ENCODE measurements around the gene PPP6R3.

The PPP6R3 gene, protein sequence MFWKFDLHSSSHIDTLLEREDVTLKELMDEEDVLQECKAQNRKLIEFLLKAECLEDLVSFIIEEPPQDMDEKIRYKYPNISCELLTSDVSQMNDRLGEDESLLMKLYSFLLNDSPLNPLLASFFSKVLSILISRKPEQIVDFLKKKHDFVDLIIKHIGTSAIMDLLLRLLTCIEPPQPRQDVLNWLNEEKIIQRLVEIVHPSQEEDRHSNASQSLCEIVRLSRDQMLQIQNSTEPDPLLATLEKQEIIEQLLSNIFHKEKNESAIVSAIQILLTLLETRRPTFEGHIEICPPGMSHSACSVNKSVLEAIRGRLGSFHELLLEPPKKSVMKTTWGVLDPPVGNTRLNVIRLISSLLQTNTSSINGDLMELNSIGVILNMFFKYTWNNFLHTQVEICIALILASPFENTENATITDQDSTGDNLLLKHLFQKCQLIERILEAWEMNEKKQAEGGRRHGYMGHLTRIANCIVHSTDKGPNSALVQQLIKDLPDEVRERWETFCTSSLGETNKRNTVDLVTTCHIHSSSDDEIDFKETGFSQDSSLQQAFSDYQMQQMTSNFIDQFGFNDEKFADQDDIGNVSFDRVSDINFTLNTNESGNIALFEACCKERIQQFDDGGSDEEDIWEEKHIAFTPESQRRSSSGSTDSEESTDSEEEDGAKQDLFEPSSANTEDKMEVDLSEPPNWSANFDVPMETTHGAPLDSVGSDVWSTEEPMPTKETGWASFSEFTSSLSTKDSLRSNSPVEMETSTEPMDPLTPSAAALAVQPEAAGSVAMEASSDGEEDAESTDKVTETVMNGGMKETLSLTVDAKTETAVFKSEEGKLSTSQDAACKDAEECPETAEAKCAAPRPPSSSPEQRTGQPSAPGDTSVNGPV

DNA sequence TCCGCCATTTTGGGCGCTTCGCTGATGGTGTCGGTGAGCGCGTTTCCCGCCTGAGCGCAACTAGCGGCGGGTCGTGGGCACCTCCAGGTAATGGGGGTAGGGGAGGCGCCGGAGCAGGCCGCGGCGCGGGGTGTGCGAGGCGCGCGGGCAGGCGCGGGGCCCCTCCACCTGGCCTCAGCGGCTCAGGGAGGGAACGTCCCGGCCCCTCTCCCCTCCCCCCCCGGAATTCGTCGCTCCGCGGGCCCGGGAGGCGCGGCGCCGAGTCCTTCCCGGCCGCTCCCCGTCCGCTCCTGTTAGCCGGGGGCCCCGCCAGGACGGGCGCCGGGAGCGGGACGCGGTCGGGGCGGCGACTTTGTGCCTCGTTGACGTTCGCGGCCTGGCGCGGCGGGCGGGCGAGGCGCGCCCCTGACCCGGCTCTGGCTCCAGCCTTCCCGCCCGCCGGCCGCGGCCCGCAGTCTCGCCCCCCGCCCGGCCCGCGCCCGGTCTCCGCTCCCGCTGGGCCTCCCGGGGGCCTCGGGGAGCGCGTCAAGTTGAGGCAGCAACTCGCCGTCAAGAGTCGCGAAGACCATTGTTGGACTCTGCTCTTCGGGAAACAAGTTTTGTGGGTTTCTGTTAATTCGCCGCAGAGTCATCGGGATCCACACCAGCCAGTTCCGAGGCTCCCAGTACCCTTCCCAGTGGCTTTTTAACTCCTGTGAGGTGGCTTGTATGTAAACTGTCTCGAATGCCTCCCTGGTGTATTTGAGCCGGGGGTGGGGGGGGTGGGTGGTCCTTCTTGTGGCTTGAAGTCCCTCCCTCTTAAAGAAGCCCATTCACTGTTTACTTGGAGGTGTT lies at the start of gene PPP6R3:
PPP6R3 (plus strand) TSS at position 12 of the 834 bp plus-strand sequence. CDS start 76,913 bp downstream, outside the sequence.
- peak; percentile 74 for DNase-seq (ENCODE audit: low spot score)

DNA sequence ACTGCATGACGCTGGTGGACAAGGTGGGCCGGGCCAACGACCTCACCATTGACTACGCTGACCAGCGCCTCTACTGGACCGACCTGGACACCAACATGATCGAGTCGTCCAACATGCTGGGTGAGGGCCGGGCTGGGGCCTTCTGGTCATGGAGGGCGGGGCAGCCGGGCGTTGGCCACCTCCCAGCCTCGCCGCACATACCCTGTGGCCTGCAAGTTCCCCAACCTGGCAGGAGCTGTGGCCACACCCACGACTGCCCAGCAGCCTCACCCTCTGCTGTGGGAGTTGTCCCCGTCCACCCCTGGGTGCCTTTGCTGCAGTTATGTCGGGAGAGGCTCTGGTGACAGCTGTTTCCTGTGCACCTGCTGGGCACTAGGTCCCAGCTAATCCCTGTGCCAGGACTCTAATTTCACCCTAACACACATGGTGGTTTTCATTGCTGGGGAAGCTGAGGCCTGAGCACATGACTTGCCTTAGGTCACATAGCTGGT lies 49.0 kb upstream of the PPP6R3 start:
- DNase-seq (ENCODE audit: low spot score) = no peak

DNA sequence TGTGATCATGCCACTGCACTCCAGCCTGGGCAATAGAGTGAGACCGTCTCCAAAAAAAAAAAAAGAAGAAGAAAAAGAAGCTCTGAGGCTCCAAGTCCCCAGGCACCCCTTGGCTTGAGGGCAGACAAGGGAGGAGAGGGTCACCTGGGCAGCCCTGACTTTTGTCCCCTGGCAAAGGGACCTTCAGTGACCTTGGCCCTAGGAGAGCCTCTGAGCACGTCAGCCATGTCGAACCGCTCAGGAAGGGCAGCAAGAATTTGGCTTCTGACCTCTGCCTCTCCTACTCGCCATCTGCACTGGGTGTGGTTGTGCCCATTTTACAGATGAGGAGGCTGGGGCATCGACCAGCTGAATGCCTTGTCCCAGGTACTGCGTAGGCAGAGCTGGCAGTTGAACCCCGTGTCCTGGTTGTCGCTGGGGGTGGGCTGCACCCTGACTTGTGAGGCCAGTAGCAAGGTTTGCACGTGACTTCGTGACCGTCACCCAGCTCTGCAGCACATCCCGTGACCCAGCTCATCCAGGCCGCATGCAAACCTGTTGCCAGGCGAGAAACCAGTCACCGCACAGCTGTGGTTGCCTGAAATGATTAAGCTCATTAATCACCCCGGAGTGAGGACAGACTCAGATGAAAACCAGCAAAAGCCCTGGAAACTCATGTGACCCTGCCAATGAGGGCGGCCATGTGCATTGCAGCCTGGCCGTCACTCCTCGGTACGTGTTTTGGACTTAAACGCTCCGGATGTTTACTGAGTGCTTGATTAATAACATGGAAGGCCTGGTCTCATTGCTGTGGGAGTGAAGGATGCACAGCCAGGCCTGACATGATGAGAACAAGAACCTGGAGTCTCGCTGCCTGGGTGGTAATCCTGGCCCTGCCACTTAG lies 47.7 kb upstream of the PPP6R3 start:
- no peak for DNase-seq (ENCODE audit: low spot score)

DNA sequence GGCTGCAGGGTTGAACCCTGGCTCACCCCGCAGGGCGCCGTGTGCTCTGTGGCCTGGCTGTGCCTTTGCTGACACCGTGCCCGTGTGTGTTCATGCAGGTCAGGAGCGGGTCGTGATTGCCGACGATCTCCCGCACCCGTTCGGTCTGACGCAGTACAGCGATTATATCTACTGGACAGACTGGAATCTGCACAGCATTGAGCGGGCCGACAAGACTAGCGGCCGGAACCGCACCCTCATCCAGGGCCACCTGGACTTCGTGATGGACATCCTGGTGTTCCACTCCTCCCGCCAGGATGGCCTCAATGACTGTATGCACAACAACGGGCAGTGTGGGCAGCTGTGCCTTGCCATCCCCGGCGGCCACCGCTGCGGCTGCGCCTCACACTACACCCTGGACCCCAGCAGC lies 47.0 kb upstream of the PPP6R3 start:
- DNase-seq (ENCODE audit: low spot score) = no peak

DNA sequence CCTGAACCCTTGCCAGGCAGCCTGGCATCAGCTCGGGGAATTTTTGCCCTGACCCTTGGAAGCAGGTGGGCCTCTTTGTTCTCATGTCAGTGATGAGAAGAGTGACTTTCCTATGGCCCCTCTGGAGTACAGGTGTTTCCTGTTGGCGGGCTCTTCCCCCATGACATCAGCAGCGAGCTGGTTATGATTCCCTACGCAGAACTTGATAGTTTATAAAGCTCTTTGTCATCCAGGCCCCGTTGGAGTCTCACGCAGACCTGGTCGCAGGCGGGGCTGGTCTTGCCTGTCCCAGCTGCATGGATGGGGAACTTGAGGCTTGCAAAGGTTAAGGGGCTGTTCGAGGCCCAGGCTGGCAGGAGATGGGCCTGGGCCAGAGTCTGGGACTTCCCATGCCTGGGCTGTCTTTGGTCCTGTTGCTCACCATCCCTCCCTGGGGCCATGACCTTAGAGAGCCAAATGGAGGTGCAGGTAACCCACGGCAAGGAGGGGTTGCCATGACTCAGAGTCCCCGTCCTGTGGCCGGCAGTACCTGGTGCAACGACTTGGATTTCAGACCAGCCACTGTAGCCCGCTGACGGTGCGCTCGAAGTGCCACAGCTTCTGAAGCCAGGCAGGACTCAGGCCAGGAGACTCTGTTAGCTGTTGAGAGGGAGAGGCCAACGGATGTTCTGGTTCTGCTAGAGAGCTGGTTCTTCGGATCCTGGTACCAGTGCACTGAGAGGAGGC lies 45.9 kb upstream of the PPP6R3 start:
- DNase-seq (ENCODE audit: low spot score) = no peak

DNA sequence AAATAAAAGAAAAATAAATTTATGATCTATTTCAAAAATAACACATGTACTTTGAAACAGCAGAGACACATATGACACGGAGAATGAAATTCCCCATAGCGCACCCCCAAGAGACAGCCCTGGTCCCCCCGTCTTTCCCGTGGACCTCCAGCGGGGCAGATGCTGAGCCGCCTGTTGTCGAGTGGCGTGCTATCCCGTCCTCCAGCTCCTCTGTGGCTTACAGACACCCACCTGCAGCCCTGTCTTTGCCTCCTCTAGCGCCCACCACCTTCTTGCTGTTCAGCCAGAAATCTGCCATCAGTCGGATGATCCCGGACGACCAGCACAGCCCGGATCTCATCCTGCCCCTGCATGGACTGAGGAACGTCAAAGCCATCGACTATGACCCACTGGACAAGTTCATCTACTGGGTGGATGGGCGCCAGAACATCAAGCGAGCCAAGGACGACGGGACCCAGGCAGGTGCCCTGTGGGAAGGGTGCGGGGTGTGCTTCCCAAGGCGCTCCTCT lies 44.4 kb upstream of the PPP6R3 start:
- no peak for DNase-seq (ENCODE audit: low spot score)

DNA sequence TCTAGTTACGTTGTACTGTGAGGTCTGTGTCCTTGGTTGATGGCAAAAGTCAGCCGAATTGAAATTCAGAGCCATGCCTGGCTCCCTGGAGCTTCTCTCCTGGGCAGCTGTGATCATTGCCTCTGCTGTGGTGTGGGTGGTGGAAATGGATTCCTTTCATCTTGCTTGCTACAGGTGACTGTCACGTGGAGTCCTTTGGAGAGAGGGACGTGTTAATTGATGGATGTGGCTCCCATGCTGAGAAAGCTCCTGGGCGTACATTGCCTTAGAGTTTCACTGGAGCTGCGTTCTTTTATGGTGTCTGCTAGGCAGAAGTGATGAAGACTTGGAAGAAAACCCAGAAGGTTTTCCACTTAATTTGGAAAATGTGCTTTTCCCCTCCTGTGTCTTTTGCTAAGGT lies 41.9 kb upstream of the PPP6R3 start:
- DNase-seq (ENCODE audit: low spot score) = no peak

DNA sequence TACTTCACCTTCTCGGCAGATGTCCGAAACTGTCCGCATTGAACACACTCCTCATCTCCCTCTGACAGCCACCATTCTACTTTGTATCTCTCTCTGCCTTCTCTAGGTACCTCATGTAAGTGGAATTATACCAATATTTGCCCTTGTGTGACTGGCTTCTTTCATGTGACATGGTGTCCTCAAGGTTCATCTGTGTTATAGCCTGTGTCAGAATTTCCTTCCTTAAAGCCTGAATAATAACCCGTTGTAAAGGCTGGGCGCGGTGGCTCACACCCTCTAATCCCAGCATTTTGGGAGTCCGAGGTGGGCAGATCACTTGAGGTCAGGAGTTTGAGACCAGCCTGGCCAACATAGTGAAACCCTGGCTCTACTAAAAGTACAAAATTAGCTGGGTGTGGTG lies 40.4 kb upstream of the PPP6R3 start:
- no peak for DNase-seq (ENCODE audit: low spot score)

DNA sequence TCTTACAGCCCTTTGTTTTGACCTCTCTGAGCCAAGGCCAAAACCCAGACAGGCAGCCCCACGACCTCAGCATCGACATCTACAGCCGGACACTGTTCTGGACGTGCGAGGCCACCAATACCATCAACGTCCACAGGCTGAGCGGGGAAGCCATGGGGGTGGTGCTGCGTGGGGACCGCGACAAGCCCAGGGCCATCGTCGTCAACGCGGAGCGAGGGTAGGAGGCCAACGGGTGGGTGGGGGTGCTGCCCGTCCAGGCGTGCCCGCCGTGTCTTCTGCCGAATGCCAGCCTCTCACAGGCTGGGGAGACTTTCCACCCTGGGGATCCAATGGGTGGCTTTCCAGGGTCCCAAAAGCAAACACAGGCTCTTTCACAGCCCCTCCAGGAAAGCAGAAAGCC lies 37.1 kb upstream of the PPP6R3 start:
- DNase-seq (ENCODE audit: low spot score) = no peak

DNA sequence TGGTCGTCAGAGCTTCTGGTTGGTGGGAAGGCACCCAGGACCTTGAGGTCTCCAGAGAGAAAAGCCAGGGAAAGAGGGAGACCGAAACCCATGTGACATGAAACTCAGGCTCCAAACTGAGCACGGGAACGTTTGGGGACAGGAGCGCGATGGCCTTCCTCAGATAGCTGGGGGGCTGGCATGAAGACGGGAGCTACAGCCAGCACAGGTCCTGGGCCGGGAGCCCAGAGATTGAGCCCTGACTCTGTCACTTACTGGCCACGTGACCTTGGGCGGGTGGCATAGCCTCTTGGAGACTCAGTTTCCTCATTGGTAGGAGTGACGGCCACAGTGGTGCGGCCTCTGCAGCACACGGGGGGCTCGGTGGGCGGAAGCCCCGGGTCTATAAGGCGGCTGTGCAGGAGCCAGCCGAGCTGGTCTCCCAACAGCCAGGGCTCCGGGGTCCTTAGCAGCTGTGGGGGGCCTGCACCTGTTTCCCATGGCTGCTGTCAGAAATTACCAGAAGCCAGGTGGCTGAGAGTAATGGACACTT lies 36.4 kb upstream of the PPP6R3 start:
- DNase-seq (ENCODE audit: low spot score) = no peak

DNA sequence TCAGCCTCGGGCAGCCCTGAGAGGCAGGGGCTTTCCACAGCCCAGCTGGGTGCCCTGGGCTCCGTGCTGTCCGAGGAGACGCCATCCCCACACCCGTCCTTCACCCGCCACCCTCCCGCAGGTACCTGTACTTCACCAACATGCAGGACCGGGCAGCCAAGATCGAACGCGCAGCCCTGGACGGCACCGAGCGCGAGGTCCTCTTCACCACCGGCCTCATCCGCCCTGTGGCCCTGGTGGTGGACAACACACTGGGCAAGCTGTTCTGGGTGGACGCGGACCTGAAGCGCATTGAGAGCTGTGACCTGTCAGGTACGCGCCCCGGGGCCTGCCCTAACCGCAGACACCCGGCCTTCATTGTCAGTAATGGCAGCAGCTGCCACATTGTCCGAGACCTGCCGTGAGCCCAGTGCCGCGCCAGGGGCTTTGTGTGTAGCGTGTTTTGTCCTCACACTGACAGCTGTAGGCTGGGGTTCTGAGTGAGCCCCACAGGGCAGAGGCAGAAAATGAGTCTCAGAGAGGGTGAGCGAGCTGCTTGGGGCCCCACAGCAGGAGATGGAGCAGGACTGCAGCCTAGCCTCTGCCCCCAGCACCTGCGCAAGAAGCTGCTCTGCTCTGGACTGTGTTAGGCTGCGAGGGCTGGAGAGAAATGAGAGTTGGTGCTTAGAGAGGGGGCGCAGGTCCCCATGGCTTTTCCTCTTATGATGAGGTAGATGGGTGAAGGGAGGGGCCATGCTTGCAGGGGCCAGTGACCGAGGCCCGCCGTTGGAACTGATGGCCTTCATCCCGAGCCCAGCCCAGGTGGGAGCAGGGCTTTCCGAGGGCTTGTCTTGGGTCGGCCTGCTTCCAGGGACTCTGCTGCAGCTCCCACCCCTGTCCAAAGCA lies 35.3 kb upstream of the PPP6R3 start:
- no peak for DNase-seq (ENCODE audit: low spot score)

DNA sequence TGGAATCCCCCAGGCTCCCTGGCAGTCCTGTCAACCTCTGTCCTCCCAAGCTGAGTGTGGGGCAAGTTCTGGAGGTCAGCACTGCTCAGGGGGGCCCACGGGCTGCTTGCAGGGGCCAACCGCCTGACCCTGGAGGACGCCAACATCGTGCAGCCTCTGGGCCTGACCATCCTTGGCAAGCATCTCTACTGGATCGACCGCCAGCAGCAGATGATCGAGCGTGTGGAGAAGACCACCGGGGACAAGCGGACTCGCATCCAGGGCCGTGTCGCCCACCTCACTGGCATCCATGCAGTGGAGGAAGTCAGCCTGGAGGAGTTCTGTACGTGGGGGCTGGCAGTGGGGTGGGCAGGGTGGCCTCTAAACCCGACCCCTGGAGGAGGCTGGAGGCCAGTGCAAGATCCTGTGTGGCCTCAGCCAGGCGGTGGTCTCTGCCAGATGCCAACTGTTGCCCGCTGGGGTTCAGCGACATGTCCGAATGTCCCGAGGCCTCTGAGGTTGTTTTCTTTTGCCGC lies 34.6 kb upstream of the PPP6R3 start:
- DNase-seq (ENCODE audit: low spot score) = no peak

DNA sequence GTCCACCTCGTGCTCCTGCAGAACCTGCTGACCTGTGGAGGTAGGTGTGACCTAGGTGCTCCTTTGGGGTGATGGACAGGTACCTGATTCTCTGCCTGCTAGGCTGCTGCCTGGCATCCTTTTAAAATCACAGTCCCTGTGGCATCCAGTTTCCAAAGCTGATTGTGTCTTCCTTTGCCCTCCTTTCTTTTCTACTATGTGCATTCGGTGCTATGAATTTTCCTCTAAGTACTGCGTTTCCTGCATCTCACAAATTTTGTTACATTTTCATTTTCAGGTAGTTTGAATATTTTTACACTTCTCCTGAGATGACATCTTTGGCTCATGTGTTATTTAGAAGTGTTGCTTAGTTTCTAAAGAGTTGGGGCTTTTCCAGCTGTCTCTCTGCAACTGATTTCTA lies 30.9 kb upstream of the PPP6R3 start:
- no peak for DNase-seq (ENCODE audit: low spot score)

DNA sequence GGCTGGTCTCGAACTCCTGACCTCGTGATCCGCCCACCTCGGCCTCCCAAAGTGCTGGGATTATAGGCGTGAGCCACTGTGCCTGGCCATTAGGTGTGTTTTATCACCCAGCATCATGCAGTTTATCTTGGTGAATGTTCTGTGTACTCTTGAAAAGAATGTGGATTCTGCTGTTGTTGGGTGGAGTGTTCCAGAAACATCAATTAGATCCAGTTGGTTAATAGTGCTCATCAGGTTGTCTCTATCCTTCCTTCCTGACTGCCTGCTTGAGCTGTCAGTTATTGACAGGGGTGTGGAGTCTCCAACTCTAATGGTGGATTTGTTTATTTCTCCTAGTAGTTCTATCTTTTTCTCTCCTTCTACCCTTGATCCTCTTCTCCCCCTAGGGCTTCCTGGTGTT lies 30.2 kb upstream of the PPP6R3 start:
- DNase-seq (ENCODE audit: low spot score) = no peak

DNA sequence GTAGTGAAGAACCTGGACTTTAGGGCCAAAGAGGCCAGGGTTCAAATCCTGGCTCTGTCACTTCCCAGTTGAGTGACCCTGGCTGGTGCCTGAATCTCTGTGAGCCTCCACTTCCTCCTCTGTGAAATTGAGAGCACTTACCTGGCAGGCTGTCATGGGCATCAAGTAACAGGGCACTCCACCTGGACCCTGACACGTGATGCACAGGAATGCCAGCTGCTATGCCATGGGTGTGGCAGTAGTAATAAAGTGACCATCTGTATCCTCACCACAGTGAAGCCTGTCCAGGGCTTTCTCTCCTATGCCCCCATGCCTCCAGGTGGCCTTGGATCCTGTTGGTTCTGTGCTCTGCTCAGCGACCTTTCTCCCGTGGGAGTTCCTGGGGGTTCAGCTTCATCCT lies 29.8 kb upstream of the PPP6R3 start:
- no peak for DNase-seq (ENCODE audit: low spot score)

DNA sequence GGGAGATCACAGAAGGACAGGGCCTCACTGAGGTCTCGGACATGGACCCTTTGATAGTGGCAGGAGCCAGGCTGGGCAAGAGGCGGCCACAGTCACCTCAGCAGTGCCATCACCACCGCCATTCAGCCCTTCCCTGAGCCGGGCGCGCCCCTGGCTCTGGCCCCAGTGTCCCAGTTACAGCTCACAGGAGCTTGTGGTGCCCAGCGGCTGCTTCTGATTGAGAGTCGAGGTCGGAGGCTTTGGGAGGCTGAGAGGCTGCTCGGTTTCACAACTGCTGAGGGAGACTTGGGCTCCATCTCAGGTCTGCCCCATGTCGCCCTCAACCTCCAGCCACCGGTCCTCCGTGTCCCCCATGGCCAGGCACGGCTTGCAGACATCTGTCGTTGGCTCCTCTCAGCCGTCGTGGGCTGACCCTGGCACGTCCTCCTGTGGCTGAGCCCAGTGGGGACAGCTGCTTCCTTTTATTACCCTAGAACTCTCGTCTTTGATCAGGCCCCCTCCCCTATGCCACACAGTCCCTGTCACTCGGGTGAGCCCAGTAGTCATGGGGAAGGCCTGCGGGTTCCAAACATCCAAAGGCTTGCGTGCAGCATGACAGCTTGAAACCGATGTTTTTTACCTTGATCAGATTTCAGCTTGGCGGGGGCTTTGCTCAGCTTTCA lies 28.4 kb upstream of the PPP6R3 start:
- no peak for DNase-seq (ENCODE audit: low spot score)

DNA sequence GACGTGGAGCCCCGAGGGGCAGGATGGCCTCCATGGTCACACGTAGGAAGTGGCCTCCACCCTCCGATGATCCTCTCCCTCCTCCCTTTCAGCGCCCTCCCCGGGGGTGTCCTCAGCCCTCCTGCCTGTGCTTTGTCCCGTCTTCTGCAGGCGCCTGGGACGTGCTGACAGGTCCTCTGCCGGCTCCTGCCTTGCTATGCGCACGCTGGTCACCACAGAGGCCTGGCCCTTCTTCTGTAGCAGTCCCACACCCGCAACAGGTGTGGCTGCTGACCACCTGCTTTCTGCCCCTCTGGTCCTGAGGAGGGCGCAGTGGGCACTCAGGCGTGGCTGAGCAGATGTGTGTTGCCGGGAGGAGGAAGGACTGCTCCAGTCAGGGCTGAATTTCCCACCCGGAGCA lies 27.7 kb upstream of the PPP6R3 start:
- DNase-seq (ENCODE audit: low spot score) = no peak

DNA sequence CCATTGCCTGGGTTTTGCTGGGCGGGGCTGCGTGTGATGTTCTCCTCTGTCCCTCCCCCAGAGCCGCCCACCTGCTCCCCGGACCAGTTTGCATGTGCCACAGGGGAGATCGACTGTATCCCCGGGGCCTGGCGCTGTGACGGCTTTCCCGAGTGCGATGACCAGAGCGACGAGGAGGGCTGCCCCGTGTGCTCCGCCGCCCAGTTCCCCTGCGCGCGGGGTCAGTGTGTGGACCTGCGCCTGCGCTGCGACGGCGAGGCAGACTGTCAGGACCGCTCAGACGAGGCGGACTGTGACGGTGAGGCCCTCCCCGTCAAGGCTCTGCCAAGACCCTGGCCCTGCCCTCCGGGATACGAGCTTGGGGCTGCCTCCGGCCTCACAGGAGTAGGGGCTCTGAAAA lies 27.0 kb upstream of the PPP6R3 start:
- no peak for DNase-seq (ENCODE audit: low spot score)

All from iPS-NIHi11 (cell line).